ENCODE results near the gene GOLIM4. TPM values are rescaled to one million over a fixed set of nuclear protein-coding genes. Genes with fewer than 3 reads are reported as not detected.

Gene GOLIM4
- total and polyA plus RNA-seq, 7 donors, result 12.3 to 37.4 (median 27.2) TPM

DNA sequence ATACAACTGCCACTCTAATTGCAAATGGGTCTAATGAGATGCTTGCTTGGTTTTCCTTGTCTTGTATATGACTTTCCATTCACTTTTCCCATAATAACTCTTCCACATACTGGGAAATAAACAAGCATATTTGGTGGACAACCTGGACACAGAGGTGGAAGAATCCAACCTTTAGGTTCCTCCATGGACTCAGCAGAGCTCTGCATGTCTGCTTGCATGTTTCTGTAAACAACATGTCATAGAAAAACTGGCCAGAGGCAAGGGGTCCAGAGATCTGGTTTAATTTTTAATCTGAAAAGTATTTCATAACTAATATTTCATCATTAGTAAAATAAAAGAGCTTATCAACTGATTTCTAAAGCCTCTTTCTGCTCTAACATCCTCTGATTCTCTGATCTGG lies 30.2 kb downstream of the GOLIM4 start:
- DNase-seq, result no peak
- Histone ChIP-seq H3K9me3 (no peaks in the 10 kb centered on the region), H3K36me3 (no peaks in the 10 kb centered on the region), H3K4me3 (no peak overlapping the region), H3K27me3 (no peaks in the 10 kb centered on the region), H3K4me1 (peaks cover 0 to 27% (median 19%) of the 10 kb centered on the region in 4 donors), H3K27ac (no peak overlapping the region)
- intact Hi-C loops (cut with DNase I), result no loop called here
- TF ChIP-seq EP300 (IDR thresholded peaks at IDR 0.05) (no peak), POLR2AphosphoS5 (IDR thresholded peaks at IDR 0.05) (no peak), POLR2A (IDR thresholded peaks at IDR 0.05) (no peak)
- TF ChIP-seq, protein P1, sequence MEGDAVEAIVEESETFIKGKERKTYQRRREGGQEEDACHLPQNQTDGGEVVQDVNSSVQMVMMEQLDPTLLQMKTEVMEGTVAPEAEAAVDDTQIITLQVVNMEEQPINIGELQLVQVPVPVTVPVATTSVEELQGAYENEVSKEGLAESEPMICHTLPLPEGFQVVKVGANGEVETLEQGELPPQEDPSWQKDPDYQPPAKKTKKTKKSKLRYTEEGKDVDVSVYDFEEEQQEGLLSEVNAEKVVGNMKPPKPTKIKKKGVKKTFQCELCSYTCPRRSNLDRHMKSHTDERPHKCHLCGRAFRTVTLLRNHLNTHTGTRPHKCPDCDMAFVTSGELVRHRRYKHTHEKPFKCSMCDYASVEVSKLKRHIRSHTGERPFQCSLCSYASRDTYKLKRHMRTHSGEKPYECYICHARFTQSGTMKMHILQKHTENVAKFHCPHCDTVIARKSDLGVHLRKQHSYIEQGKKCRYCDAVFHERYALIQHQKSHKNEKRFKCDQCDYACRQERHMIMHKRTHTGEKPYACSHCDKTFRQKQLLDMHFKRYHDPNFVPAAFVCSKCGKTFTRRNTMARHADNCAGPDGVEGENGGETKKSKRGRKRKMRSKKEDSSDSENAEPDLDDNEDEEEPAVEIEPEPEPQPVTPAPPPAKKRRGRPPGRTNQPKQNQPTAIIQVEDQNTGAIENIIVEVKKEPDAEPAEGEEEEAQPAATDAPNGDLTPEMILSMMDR (IDR thresholded peaks at IDR 0.05), result no peak

DNA sequence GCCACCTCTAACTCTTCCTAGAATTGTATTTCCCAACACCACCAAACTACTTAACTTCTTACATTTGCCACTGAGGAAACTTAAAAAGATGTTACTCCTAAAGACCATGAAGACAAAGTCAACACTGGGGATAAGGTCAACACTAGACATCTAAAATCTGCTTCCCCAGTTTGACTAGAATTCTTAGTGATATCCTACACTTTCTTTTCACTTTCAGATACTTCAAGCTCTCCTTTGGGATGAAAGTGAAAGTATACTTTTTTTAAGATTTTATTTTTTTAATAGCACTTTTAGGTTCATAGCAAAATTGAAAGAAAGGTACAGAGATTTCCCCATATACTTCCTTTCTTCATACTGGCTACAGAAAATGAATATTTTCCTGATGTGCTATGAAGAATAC lies 32.6 kb downstream of the GOLIM4 start:
- Histone ChIP-seq H3K4me1 (peaks cover 0 to 27% (median 19%) of the 10 kb centered on the region in 4 donors), H3K27me3 (no peaks in the 10 kb centered on the region), H3K27ac (no peak overlapping the region), H3K4me3 (no peak overlapping the region), H3K36me3 (no peaks in the 10 kb centered on the region), H3K9me3 (no peaks in the 10 kb centered on the region)
- no peak for DNase-seq
- TF ChIP-seq POLR2A (IDR thresholded peaks at IDR 0.05) (no peak), EP300 (IDR thresholded peaks at IDR 0.05) (no peak), POLR2AphosphoS5 (IDR thresholded peaks at IDR 0.05) (no peak)
- TF ChIP-seq, protein P1 (IDR thresholded peaks at IDR 0.05), result no peak
- intact Hi-C loops (cut with DNase I), result no loop called here

DNA sequence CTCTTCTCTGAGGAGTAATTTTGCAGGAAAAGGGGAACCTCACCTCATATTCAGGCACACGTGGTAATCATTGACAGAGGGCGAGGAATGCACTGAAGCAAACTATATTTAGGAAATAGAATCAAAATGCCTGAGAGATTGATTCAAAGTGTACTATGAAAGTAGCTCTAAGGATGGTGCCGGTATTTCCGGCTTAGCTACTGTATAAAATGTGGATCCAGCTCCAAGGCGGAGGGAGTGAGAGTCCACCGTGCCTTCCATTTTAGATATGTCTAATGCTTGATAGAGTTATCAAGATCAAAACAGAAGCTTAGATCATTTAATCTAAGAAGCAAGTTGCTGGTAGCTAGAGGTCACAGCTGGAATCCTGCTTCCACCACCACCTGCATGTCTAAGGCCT lies 33.0 kb downstream of the GOLIM4 start:
- intact Hi-C loops (cut with DNase I), result no loop called here
- TF ChIP-seq EP300 (IDR thresholded peaks at IDR 0.05) (no peak), POLR2AphosphoS5 (IDR thresholded peaks at IDR 0.05) (no peak), POLR2A (IDR thresholded peaks at IDR 0.05) (no peak)
- TF ChIP-seq, protein P1 (IDR thresholded peaks at IDR 0.05), result no peak
- peaks cover 0 to 27% (median 19%) of the 10 kb centered on the region in 4 donors for H3K4me1 ChIP-seq

DNA sequence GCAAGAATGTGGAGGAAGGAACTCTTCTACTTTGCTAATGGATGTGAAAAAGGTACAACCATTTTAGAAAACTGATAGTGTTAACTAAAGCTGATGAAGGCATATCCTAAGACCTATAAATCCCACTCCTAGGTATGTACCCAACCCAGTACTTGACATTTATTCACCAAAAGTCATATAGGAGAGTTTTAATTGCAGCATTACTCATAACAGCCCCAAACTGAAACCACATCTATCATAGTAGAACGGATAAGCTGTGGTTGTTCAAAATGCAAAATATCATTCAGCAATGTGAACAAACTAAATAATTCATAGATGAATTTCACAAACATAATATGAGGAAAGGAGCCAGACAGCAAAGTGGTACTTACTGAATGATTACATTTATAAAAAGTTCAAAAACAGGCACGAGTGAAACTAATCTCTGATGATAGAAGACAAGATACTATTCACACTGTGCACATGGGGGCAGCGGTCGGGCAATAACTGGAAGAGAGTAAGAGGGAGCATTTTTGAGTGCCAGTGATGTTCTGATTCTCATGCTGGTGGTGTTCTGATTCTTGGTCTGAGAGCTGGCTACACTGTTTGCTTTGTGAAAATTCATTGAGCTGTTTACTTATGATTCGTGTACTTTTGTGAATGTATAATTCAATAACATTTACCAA lies 34.3 kb downstream of the GOLIM4 start:
- Histone ChIP-seq H3K9me3 (no peaks in the 10 kb centered on the region), H3K4me3 (no peak overlapping the region), H3K36me3 (no peaks in the 10 kb centered on the region), H3K27me3 (no peaks in the 10 kb centered on the region), H3K27ac (no peak overlapping the region), H3K4me1 (peaks cover 0 to 22% (median 18%) of the 10 kb centered on the region in 4 donors)
- TF ChIP-seq POLR2AphosphoS5 (IDR thresholded peaks at IDR 0.05) (no peak), POLR2A (IDR thresholded peaks at IDR 0.05) (no peak)
- 32 to 54% methylated on average over 5 of the region's 5 CpGs for WGBS, 2 donors
- intact Hi-C loops (cut with DNase I), result no loop called here
- DNase-seq, result no peak

More for the DNA sequence above, 33.0 kb downstream of the GOLIM4 start:
- H3K27me3 ChIP-seq, result no peaks in the 10 kb centered on the region
- H3K4me3 ChIP-seq, result no peak overlapping the region
- WGBS, 2 donors, result 35 to 71% methylated on average over 6 of the region's 6 CpGs
- no peak overlapping the region for H3K27ac ChIP-seq
- H3K9me3 ChIP-seq, result no peaks in the 10 kb centered on the region
- no peaks in the 10 kb centered on the region for H3K36me3 ChIP-seq
- DNase-seq, result no peak

DNA sequence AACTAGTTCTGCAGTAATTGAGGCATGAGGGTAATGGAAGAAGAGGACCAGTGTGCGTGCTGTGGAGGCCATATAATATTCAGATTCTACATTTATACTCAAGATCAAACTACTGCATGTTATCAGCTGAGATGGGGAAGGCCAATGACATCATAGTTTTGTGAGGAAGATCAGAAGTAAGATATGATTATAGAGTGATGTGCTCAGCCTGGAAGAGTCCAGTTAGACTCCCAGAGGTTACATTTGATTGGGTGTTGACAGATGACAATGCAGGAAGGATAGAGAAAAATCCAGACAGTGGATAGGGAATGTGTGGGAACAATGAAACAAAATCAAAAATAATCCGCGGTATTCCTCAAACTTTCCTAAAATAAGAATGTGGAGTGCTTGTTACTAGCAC lies 35.4 kb downstream of the GOLIM4 start:
- Histone ChIP-seq H3K36me3 (no peaks in the 10 kb centered on the region), H3K4me1 (peaks cover 0 to 18% (median 8%) of the 10 kb centered on the region in 4 donors), H3K27me3 (no peaks in the 10 kb centered on the region), H3K9me3 (no peaks in the 10 kb centered on the region), H3K4me3 (no peak overlapping the region), H3K27ac (no peak overlapping the region)
- TF ChIP-seq POLR2AphosphoS5 (IDR thresholded peaks at IDR 0.05) (no peak), POLR2A (IDR thresholded peaks at IDR 0.05) (no peak), EP300 (IDR thresholded peaks at IDR 0.05) (no peak)
- TF ChIP-seq, protein P1 (IDR thresholded peaks at IDR 0.05), result no peak
- intact Hi-C loops (cut with DNase I), result no loop called here
- no peak for DNase-seq
- 85 to 96% methylated on average over 3 of the region's 3 CpGs for WGBS, 2 donors
